8988T (cell line): ENCODE results near the gene RAB31.
A peak's percentile ranks its signal among the peaks of the same experiment; 100 is the strongest.

Source experiments
- DNase-seq: peaks from one replicate; pipeline ENCODE4 v3.0.0; 2011

RAB31 gene

DNA sequence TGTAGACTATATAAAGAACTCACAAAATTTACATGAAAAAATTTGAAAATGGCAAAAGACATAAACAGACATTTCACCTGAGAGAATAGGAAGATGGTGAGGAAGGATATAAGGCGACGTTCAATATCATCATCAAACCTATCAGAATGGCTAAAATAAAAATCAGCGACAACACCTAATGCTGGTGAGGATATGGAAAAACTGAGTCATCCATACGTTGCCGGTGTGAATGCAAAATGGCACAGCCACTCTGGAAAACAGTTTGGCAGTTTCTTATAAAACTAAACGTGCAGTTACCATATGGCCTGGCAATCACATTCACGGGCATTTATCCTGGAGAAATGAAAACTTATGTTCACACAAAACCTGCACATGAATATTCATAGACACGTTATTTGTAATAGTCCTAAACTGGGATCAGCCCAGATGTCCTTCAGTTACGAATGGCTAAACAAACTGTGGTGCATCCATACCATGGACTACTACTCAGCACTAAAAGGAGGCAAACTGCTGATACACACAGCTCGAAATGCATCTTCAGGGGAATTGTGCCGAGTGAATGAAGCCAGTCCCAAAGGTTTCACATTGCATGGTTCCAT is 114.6 kb downstream of the RAB31 start:
- no peak for DNase-seq

DNA sequence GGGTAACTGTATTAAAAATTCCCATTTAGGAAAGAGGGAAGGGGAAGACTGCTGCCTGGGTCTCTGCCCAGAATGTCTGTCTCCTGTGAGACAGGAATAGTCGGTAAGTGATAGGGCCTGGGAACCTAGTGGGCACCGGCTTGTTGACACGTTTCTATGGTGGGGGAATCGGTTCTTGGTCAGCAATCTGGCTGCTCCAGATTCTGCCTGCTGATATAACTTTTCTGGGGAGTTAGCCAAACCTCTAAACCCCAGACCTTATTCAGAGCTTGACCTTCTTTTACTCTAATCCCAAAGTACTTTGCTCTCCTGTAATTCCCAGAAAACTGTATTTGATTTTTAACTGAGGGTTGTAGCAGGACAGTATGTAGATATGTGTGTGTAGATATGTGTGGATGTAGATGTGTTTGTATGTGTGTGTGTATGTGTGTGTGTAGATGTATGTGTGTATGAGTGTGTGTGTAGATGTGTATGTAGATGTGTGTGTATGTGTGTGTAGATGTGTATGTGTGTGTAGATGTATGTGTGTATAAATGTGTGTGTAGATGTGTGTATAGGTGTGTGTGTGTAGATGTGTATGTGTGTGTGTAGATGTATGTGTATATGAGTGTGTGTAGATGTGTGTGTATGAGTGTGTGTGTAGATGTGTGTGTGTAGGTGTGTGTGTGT is 115.8 kb downstream of the RAB31 start:
- DNase-seq = no peak

GRCh38 chr18:9824474-9824832 is 116.4 kb downstream of the RAB31 start:
- DNase-seq = no peak

DNA sequence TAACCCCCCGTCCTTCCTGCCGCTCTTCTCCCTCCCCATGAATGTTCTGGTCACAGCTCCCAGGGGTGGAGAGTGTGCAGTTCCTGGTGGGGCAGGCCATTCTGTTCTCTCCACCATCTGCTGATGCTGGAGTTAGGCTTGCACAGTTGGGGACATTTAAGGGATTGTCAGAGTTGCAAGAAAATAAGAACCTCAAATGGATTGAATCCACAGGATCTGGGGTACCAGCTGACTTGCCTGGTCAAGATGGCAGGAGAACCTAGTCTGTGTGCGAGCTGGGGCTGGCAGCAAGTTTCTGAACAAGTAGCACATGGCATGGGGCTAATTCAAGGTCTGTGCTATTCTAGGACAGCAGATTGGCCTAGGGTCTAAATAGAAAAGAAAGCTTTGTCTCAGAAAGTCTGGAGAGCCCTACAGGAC is 116.9 kb downstream of the RAB31 start:
- DNase-seq = no peak

DNA sequence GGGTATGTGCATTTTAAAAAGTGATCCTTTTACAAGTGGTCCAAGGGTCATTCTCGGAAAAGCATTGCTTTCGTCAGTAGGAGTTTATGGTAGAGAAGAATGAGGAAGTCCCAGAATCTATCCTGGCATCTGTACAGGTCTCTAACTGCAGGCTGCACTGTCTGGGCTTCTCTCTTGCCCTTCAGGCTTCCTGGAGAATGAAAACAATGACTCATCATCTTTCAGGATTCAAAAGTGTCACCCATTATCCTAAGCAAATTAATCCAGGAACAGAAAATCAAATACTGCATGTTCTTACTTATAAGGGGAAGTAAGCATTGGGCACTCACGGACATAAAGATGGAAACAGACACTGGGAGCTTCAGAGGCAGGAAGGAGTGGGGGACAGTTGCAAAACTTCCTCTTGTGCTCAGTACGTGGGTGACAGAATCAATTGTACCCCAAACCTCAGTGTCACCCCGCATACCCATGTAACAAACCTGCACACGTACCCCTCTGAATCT is 117.5 kb downstream of the RAB31 start:
- no peak for DNase-seq

GRCh38 chr18:9826685-9827084 is 118.6 kb downstream of the RAB31 start:
- no peak for DNase-seq

DNA sequence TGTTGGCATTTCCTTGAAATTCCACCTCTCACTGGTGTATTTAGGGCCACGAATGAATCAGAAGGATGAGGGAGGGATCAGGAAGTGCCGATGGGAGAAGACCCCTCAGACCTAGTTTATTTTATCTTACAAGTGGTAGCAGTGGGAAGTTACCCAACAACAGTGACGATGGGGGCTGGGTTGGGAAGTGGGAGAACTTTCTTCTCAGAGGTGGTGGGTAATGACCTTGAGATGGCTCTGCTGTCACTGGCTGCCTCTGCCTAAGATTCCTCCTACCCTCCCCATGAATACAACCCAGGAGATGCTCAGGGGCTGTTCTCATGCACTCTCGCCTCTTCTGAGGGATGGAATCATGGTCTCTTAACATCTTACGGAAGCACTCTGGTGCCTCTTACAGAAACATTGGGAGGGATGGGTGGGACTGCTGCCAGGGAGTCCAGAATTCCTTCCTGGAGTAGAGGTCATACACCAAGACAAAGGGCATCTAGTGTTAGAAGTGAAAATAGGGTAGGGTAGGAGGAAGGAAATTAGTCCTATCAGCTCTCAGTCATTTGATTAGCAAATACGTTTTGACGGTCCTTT is 119.2 kb downstream of the RAB31 start:
- no peak for DNase-seq

DNA sequence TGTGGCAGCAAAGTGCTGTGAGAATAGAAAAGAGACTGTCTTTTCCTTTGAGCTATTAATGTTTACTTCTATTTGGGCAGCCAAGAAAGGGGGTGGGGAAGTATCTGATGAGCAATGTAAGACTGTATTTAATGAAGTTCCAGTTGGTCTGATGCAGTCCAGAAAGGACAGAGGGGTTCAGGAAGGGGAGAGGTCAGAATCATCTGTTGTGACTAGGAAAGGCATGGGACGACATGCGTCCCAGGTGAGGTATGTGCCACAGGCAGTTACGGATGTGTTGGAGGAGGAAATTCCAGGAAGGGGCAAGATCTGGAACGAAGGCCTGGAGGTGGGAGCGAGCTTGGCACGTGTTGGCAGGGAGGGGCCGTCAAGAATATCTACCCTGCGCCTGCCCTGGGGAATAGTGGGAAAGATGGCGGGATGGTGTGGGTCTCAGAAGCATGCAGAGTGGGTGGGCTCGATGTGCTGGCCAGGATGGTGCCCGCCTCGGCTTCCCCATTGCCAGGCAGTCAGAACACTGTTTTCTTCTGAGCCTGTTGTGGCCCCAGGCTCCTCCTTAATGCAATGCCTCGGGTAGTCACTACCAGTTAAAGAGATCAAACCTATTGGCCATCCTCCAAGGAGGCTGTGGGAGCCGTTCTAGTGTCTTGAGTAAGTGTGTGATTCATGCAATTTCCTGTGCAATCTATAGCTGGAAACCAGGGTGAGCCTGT is 119.8 kb downstream of the RAB31 start:
- peak; percentile 63 for DNase-seq

DNA sequence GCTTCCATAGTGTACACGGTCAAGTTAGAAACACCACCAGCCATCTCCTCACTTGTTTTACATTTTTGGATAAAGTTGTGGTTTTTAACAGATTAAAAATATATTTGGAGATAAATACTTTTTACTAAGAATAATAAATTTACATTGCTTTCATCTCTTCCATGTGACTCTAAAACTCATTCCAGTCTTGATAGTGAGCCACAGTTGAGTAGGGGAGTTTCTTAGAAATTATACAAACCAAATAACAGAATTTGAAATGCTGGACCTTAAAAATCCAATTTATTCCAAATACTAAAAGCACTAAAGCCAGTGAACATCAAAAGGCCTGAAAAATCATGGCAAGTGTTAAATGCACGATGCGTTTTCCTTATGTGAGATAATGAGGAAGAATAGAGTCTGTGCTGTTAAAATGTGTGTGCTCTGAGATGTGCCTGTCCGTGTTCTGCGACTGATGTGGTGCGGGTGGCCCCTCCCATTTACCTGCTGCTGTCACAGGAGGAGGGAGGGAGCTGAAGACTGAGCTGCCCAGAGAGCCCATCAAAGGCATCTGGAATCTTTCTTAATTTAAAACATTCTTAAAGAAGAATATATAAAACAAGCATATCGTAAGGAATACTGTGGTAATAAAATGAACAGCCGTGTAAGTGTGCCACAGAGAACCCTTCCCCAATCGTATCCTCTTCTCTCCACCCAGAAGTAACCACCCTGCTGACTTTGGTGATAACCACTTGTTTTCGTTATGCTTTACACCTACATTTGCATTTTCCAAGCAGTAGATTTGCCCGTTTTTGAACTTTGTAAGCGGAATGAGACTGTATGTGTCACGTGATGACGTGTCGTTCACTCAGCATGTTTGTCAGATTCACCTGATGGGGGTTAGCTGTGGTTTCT is 120.7 kb downstream of the RAB31 start:
- no peak for DNase-seq

- DNase-seq = no peak
Measured at GRCh38 chr18:9829397-9829712, 121.3 kb downstream of the RAB31 start.

- no peak for DNase-seq
Measured at GRCh38 chr18:9831036-9831722, 123.1 kb downstream of the RAB31 start.

- no peak for DNase-seq
Measured at GRCh38 chr18:9831723-9832199, 123.7 kb downstream of the RAB31 start.

DNA sequence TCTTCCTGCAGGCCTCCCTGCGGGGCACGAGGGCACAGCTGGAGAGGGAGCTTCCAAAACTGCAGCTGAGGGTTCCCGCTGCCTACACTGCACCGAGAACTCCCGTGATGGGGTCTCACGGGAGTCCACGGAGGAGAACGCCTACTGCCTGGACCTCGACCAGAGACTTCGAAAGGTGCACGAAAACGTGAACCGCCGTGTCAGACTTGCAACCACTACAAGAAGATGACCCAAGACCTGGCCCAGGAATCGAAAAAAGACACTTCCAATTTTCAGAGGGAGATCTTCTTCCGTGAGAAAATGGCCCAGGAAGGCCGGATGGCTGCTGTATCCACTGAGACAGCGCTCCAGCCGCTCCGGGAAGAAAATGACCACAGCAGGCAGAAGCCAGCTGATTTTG is 124.8 kb downstream of the RAB31 start:
- DNase-seq = no peak

- no peak for DNase-seq
Measured at GRCh38 chr18:9834551-9834950, 126.5 kb downstream of the RAB31 start.

- DNase-seq = no peak
Measured at GRCh38 chr18:9835113-9835755, 127.1 kb downstream of the RAB31 start.

DNA sequence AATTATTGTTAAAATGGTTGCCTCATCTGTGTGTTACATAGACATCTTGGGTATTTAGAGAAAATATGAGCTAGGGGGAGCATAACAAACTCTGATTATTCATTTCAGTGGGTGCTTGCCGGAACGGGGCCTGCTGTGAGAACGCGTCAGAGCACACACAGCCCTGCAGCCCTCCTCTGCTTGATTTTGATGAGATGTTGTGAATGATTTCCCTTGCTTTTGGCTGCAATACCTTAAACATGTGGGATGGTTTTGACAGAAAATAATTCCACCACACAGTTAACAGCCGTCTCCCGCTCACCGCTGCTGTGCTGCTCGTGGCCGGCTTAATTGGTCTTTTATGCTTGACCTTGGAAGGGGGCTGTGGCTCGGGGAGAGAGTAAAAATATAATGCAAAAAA is 127.7 kb downstream of the RAB31 start:
- no peak for DNase-seq

GRCh38 chr18:9838144-9838877 is 130.2 kb downstream of the RAB31 start:
- no peak for DNase-seq

DNA sequence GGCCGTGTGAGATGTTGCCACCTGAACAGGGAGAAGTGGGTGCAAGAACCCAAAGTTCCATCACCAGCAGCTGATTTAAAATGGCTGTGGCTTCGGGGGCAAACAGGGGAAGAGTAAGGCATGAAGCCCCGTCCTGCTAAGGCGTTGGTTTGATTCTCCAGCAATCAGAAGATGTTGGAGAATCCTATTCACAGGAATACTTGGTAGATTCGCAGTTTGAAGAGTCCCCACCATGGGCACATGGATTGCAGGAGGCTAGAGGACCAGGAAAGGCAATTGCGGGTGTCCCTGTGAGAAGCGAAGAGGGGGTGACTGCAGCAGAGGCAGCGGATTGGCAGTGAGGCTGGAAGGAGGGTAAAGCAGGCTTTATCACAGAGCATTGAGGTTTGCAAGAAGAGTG is 131.1 kb downstream of the RAB31 start:
- DNase-seq = no peak

DNA sequence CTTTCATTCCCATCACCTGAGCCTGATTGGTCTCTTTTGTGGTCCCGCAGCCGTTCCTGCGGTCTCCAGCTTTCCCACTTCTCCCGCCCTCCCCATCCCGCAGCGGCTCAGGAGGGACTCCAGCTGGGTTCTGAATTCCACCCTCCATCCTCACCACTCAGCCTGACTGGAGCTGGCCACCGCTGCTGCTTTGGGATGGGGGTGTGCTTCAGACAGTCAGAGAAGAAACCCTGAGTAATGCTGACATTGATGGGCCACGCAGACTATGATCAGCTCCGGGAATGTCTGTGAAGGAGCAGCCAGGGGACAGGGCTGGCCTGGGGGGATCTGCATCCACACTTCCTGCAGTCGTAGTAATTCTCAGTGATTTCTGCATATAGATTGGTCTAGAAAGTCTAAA is 131.8 kb downstream of the RAB31 start:
- DNase-seq = no peak

DNA sequence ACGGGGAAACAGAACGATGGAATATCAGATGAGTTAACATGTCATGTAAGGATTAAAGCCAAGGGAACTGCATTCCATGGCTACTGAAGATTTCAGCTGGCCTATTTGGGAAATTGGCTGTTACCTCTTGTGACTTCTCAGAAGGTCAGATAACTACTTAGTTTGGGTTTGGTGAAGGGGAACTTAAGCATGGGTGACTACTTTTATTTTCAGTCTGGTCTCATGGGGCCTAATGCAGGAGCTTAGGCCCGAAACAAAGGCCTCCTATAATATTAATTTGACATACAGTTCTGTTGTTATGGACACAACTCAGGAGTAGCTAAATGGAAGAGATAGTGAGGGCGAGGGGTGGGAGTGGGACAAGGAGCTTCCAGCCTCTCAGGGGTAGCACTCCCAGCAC is 133.7 kb downstream of the RAB31 start:
- DNase-seq = no peak

DNA sequence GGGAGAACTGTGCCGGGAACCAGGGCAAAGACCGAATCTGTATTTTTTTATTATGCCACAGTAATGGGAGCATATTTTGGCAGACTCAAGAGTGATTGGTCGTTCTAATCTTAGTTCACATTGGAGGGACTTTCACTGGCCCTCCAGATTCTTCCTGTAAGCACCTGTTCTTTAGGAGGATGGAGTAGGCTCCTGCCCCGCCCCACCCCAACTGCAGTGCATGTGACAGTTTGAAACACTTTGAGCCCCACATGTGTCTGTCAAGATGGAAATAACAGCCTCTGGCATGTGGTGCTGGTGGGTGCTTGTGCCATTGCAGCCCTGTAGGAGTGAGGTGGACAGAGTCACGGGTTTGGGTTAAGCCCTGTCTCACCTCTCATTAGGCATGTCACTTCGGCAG is 134.3 kb downstream of the RAB31 start:
- DNase-seq = no peak
